C4-2B (cell line): Measurements from ENCODE around the gene RAC3.

Experiments used
- H3K27ac ChIP-seq: fragments of 450-650 bp; 2 replicates; pipeline ENCODE4 v1.5.1; 2017
- CTCF ChIP-seq: fragments of 450-650 bp; conservative IDR thresholded peaks from 2 replicates; pipeline ENCODE4 v1.5.1; 2017; ENCODE audit warnings: mild to moderate bottlenecking
- ZFX ChIP-seq: fragments of 450-650 bp; IDR thresholded peaks from 2 replicates; pipeline ENCODE4 v1.6.1; 2017

The RAC3 gene

GRCh38 chr17:82049521-82049971 is 18.1 kb downstream of the RAC3 start:
- no peak overlapping the region for H3K27ac ChIP-seq
- TF ChIP-seq ZFX (no peak), CTCF (no peak)

GRCh38 chr17:82050152-82050760 is 18.8 kb downstream of the RAC3 start:
- no peak for TF ChIP-seq ZFX
- no peak for TF ChIP-seq CTCF
- peak overlapping the region; percentile 75; the same call in 1 of the 2 replicates for H3K27ac ChIP-seq

GRCh38 chr17:82050761-82051641 is 19.5 kb downstream of the RAC3 start:
- no peak for TF ChIP-seq CTCF
- TF ChIP-seq ZFX, result peak; percentile 44; the same call in 1 of the 2 replicates
- H3K27ac ChIP-seq, result peak overlapping the region; percentile 75

- H3K27ac ChIP-seq, result peak within 1 kb of the TSS; percentile 75
- peak; percentile 77 for TF ChIP-seq ZFX
- TF ChIP-seq CTCF, result no peak
These were observed 20.5 kb downstream of the RAC3 start, which contains the start of the genes GPS1 and RFNG for GRCh38 chr17:82051776-82052637. Gene GPS1, plus strand, starts transcription at chr17:82051898. Its CDS starts 34 bp downstream, at chr17:82051932. Gene RFNG, minus strand, starts transcription at chr17:82051811. Its CDS starts 45 bp downstream, at chr17:82051766.

GRCh38 chr17:82052638-82053059 is 21.2 kb downstream of the RAC3 start:
- TF ChIP-seq ZFX, result no peak
- TF ChIP-seq CTCF, result no peak
- peak overlapping the region; percentile 75 for H3K27ac ChIP-seq

- peak overlapping the region; percentile 75 for H3K27ac ChIP-seq
- TF ChIP-seq CTCF (no peak), ZFX (no peak)
These were observed 21.7 kb downstream of the RAC3 start for GRCh38 chr17:82053130-82053529.
